ENCODE measurements around the gene APOF.

GRCh38 chr12:56336361-56337167 is 26.1 kb downstream of the APOF start:
- TF ChIP-seq CTCF (IDR thresholded peaks at IDR 0.05 in 8 of 11, conservative IDR thresholded peaks at IDR 0.05 in 3 of 11), result no peak
- TF ChIP-seq POLR2A (IDR thresholded peaks at IDR 0.05), result no peak
- TF ChIP-seq POLR2AphosphoS5 (IDR thresholded peaks at IDR 0.05), result no peak
